Lung (tissue), 12 donors: Measurements from ENCODE around the gene SRR. TPM values are rescaled to one million over a fixed set of nuclear protein-coding genes. Genes with fewer than 3 reads are reported as not detected.

Experiments used
- ATAC-seq: fragments of 200-7000 bp; cut with Tn5 transposase; one replicate; pipeline ENCODE4 v1.9.1; 2020; ENCODE audit warnings: moderate number of reproducible peaks; ENCODE audit not compliant: insufficient read depth, low FRiP score
- DNase-seq, 3 donors: peaks; one replicate each; pipeline ENCODE4 v3.0.0-alpha.2; 2013 to 2017
- H3K27ac ChIP-seq, 2 donors: one replicate each; pipeline ENCODE4 v1.5.1; 2013; ENCODE audit warnings: mild to moderate bottlenecking in 2 of 2, moderate library complexity in 2 of 2, control low read depth in 1 of 2, inconsistent platforms in 1 of 2, low read depth in 1 of 2, low read length in 1 of 2
- H3K27me3 ChIP-seq, 3 donors: one replicate each; pipeline ENCODE4 v1.5.1; 2013; ENCODE audit warnings: low read length in 2 of 3; ENCODE audit not compliant: control insufficient read depth in 3 of 3, insufficient read depth in 3 of 3
- H3K36me3 ChIP-seq, 4 donors: one replicate each; pipeline ENCODE4 v1.5.1; 2013; ENCODE audit warnings: low read length in 4 of 4, mild to moderate bottlenecking in 1 of 4, moderate library complexity in 1 of 4; ENCODE audit not compliant: control insufficient read depth in 4 of 4, insufficient read depth in 4 of 4
- H3K4me1 ChIP-seq, 5 donors: one replicate each; pipeline ENCODE4 v1.5.1; 2013; ENCODE audit warnings: low read length in 5 of 5, mild to moderate bottlenecking in 2 of 5, moderate library complexity in 1 of 5; ENCODE audit not compliant: control insufficient read depth in 5 of 5, insufficient read depth in 5 of 5
- H3K4me3 ChIP-seq: one replicate; pipeline ENCODE4 v1.5.1; 2013; ENCODE audit warnings: mild to moderate bottlenecking, control low read depth, moderate library complexity
- H3K9ac ChIP-seq, 2 donors: one replicate each; pipeline ENCODE4 v1.5.1; 2013; ENCODE audit warnings: low read length in 2 of 2, control low read depth in 1 of 2; ENCODE audit not compliant: insufficient read depth in 1 of 2
- H3K9me3 ChIP-seq, 4 donors: one replicate each; pipeline ENCODE4 v1.5.1; 2013; ENCODE audit warnings: low read length in 3 of 4, mild to moderate bottlenecking in 1 of 4, moderate library complexity in 1 of 4; ENCODE audit not compliant: control insufficient read depth in 4 of 4, insufficient read depth in 3 of 4
- WGBS, 2 donors: extraction: QIAGEN DNeasy Blood & Tissue Kit; methylation state at CpG; one replicate each; pipeline ENCODE4 v1.1.7; 2013; 5-methylcytosine and 5-hydroxymethylcytosine counted together
- polyA plus RNA-seq, 2 donors: library from polyadenylated mRNA; stranded (reverse); fragments of 200-250 nt; gene quantifications; one replicate each; pipeline ENCODE4 v1.2.1, GENCODE V29; 2013
- total RNA-seq, 2 donors: library from RNA; depleted of rRNA in 1 of 2; stranded (reverse); fragments of >200 nt in 1 of 2; gene quantifications; one replicate each; pipeline ENCODE4 v1.2.1, GENCODE V29; 2014 to 2021
- TF ChIP-seq, protein P1 (sequence below): IDR thresholded peaks from 2 replicates; pipeline ENCODE4 v1.5.1; 2012; ENCODE audit warnings: mild to moderate bottlenecking; ENCODE audit errors: control extremely low read depth, extremely low read depth
- donor health status: control.
- donor health status: control.
- donor health status: Bipolar disorder and iron deficiency.
- donor health status: healthy.
- donor health status: DM: yes; HTN: yes; CAD: no.

Gene SRR
- total and polyA plus RNA-seq, 4 donors: 5.0 to 17.3 (median 7.8) TPM

DNA sequence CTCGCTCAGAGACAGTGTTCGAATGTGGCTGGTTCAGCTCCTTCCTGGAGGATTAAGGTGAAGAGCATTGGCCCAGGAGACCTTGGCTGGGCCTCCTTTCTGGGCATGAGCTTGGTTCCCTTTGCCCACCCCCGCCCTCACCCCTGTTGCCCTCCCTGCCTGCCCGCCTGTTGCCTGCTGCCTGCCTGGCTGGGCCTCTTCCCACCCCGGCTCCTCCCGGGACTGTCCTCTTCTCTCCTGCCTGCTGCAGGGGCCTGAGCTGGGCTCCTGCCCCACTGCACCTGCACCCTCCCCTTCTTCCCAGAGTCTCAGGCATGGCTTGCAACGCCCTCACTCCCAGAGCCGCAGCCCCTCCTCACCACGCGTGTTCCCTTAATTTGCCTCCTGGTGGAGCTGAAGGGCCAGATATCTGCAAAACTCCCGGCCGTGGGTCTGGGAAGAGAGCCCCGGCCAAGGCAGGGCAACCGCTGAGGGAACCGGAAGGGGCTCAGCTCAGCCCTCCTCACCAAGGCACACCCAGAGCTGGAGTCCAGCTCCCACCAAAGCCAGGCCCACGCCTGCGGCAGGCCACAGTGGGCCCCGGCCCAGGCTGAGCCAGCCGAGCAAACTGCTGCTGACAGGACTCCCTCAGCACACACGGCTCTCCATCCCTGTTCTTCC, 65.9 kb downstream of the SRR start:
- Histone ChIP-seq H3K9me3 (no peaks in the 10 kb centered on the region), H3K4me3 (no peak overlapping the region), H3K4me1 (peaks cover 0 to 12% (median 1%) of the 10 kb centered on the region in 5 donors), H3K36me3 (peaks cover 0 to 53% (median 6%) of the 10 kb centered on the region in 4 donors), H3K27me3 (no peaks in the 10 kb centered on the region), H3K27ac (no peak overlapping the region), H3K9ac (no peak overlapping the region)
- 60 to 79% methylated on average over 18 to 20 of the region's 20 CpGs for WGBS, 2 donors
- no peak for DNase-seq
- TF ChIP-seq, protein P1, sequence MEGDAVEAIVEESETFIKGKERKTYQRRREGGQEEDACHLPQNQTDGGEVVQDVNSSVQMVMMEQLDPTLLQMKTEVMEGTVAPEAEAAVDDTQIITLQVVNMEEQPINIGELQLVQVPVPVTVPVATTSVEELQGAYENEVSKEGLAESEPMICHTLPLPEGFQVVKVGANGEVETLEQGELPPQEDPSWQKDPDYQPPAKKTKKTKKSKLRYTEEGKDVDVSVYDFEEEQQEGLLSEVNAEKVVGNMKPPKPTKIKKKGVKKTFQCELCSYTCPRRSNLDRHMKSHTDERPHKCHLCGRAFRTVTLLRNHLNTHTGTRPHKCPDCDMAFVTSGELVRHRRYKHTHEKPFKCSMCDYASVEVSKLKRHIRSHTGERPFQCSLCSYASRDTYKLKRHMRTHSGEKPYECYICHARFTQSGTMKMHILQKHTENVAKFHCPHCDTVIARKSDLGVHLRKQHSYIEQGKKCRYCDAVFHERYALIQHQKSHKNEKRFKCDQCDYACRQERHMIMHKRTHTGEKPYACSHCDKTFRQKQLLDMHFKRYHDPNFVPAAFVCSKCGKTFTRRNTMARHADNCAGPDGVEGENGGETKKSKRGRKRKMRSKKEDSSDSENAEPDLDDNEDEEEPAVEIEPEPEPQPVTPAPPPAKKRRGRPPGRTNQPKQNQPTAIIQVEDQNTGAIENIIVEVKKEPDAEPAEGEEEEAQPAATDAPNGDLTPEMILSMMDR: no peak
- ATAC-seq: no peak

DNA sequence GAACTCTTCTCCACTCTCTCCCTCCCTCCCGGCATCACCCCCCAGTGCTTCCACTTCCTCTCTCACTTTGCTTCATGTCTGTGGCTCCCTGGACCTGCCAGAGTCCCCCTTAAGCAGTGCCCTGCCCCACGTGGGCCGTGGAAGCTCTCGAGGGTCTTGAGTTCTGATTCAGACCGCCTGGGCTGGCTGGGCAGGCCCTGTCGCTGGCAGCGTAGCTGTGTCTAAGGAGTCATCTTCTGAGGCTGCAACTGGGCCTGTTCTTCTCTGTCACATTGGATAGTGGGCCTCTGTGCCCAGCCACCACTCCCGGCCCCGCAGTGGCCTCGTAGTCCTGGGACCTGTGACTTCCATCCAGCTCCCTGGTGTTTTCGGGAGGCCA, 66.5 kb downstream of the SRR start:
- Histone ChIP-seq H3K4me1 (peaks cover 0 to 12% (median 0%) of the 10 kb centered on the region in 5 donors), H3K9ac (no peak overlapping the region), H3K27ac (no peak overlapping the region), H3K9me3 (no peaks in the 10 kb centered on the region), H3K36me3 (peaks cover 0 to 52% (median 8%) of the 10 kb centered on the region in 4 donors), H3K27me3 (no peaks in the 10 kb centered on the region), H3K4me3 (no peak overlapping the region)
- ATAC-seq: no peak
- 87 to 92% methylated on average over 11 of the region's 11 CpGs for WGBS, 2 donors
- TF ChIP-seq, protein P1: no peak
- DNase-seq: no peak

DNA sequence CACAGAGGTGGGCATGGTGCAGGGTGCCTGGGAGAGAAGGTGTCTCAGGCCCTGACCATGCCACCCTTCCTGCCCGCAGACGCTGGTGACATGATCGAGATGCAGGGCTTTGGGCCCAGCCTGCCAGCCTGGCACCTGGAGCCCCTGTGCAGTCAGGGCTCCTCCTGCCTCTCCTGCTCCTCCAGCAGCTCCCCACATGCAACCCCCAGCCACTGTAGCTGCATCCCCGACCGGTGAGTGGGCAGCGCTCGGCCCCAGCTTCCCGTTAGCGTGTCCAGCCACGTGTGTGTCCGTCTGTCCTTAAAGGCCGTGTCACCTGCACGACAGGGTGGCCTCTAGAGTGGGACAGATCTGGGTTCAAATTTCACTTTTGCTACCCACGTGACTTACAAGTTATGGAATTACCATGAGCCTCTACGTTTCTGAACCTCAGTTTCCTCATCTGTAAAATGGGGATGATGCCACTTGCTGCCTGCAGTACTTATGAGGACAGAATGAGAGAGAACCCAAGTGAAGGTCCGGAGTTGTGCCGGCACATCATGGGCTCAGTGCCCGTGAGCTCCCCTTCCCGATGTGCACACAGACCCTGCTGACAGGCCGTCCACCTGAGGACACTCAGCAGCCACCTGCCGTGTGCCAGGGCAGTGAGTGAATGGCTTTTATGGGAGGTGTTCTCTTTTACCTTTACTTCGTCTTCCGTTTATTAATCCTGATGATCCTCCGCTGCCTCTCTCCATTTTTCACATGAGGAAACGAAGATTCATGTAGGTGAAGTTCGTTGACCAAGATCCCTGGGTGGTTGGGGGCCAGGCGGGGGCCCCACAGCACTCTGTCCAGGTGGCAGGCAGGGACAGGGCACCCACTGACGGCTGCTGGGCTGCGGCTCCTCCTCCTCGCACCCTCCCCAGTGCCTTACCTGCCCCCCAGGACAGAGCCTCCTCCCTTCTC, 67.7 kb downstream of the SRR start:
- TF ChIP-seq, protein P1: no peak
- H3K36me3 ChIP-seq: peaks cover 0 to 57% (median 8%) of the 10 kb centered on the region in 4 donors
- no peak for DNase-seq
- no peak overlapping the region for H3K9ac ChIP-seq
- ATAC-seq: no peak
- 95% methylated on average over 30 of the region's 30 CpGs for WGBS, 2 donors
- H3K27me3 ChIP-seq: no peaks in the 10 kb centered on the region
- H3K9me3 ChIP-seq: no peaks in the 10 kb centered on the region
- H3K27ac ChIP-seq: no peak overlapping the region
- H3K4me3 ChIP-seq: no peak overlapping the region
- H3K4me1 ChIP-seq: peaks cover 0 to 12% (median 0%) of the 10 kb centered on the region in 5 donors
